Tracheal epithelial cell (primary cell): ENCODE data around the gene OR13H1. TPM values are rescaled to one million over a fixed set of nuclear protein-coding genes. Genes with fewer than 3 reads are reported as not detected.

Experiments
- total RNA-seq: library from RNA; depleted of rRNA; stranded (reverse); fragments of >200 nt; gene quantifications from 2 replicates; pipeline ENCODE4 v1.2.1, GENCODE V29; 2014

The OR13H1 gene, protein sequence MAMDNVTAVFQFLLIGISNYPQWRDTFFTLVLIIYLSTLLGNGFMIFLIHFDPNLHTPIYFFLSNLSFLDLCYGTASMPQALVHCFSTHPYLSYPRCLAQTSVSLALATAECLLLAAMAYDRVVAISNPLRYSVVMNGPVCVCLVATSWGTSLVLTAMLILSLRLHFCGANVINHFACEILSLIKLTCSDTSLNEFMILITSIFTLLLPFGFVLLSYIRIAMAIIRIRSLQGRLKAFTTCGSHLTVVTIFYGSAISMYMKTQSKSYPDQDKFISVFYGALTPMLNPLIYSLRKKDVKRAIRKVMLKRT
- total RNA-seq = not detected in 2 replicates

DNA sequence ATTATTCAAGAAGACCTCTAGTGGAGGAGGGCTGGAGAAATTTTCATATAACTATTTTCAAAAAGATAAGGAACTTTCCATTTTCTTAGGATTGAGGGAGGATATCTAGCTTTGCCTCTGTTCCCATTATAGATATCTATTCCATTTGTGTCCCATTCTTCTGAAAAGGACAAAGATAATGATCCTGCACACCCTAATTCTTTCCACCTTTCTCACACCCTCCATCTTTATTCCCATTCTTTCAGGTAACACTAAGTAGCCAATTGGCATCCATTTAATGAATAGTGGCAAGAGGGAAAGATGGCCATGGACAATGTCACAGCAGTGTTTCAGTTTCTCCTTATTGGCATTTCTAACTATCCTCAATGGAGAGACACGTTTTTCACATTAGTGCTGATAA lies at the start of gene OR13H1:
OR13H1 (plus strand) TSS at position 301 of the 400 bp plus-strand sequence; CDS start at position 301, 0 bp downstream.

